GM12878 (cell line): ENCODE data around the gene PRKCE. TPM values are rescaled to one million over a fixed set of nuclear protein-coding genes. Genes with fewer than 3 reads are reported as not detected.

Source experiments
- ATAC-seq: fragments of 200-7000 bp; cut with Tn5 transposase; 3 replicates; pipeline ENCODE4 v1.9.1; 2020; ENCODE audit warnings: mild to moderate bottlenecking, moderate library complexity
- BruUV-seq: library from RNA; stranded (reverse); fragments of 400-500 nt; replicated peaks from 2 replicates; lab custom pipeline; 2021; lab: Mats Ljungman, UMichigan
- CTCF ChIA-PET: fragments of 300-600 bp; sonication (Branson Sonifier 250); formaldehyde crosslinking; extraction: SDS; loops from one replicate; lab custom pipeline; 2021; ENCODE audit warnings: inconsistent platforms; lab: Yijun Ruan, JAX
- POLR2A ChIA-PET: fragments of 350-600 bp; formaldehyde crosslinking; extraction: SDS; loops from one replicate; lab custom pipeline; 2021; ENCODE audit warnings: inconsistent platforms; lab: Charles Lee
- RAD21 ChIA-PET: fragments of 300-600 bp; sonication (Branson Sonifier 250); formaldehyde crosslinking; loops from one replicate; lab custom pipeline; 2023; ENCODE audit warnings: antibody characterized with exemption; ENCODE audit not compliant: unreplicated experiment; lab: Charles Lee
- SMC1A ChIA-PET: fragments of 300-600 bp; sonication (Branson Sonifier 250); formaldehyde crosslinking; loops from one replicate; lab custom pipeline; 2023; ENCODE audit not compliant: unreplicated experiment, uncharacterized antibody; lab: Charles Lee
- DNase-seq: peaks from one replicate; pipeline ENCODE4 v3.0.0-alpha.2; 2011; ENCODE audit warnings: low read depth, low spot score
- FAIRE-seq: peaks from 3 replicates; lab custom pipeline; 2011; peaks lifted over from hg19 to GRCh38; lab: Jason Lieb, UNC
- H2AFZ ChIP-seq: 2 replicates; pipeline ENCODE4 v1.6.0; 2011; ENCODE audit warnings: low read depth, low read length, control low read depth; ENCODE audit not compliant: control insufficient read depth
- H3K27ac ChIP-seq: 2 replicates; pipeline ENCODE4 v1.5.1; 2011; ENCODE audit warnings: control low read depth; ENCODE audit not compliant: control insufficient read depth, insufficient read depth
- H3K27me3 ChIP-seq, 2 experiments: replicated peaks in 1 of 2; 2 replicates each; pipeline versions ENCODE4 v1.6.0 to v1.6.1; 2011; ENCODE audit warnings: low read length in 1 of 2; ENCODE audit not compliant: control insufficient read depth in 2 of 2, insufficient read depth in 2 of 2
- H3K36me3 ChIP-seq, 2 experiments: 2 replicates each; pipeline ENCODE4 v1.5.1; 2011; ENCODE audit warnings: low read length in 1 of 2; ENCODE audit not compliant: control insufficient read depth in 2 of 2, insufficient read depth in 2 of 2
- H3K4me1 ChIP-seq: 2 replicates; pipeline ENCODE4 v1.6.1; 2011; ENCODE audit warnings: mild to moderate bottlenecking, low read length, moderate library complexity, mixed read lengths; ENCODE audit not compliant: control insufficient read depth, insufficient read depth
- H3K4me2 ChIP-seq: 2 replicates; pipeline ENCODE4 v1.6.0; 2011; ENCODE audit warnings: control low read depth; ENCODE audit not compliant: control insufficient read depth, insufficient read depth
- H3K4me3 ChIP-seq: fragments of 200-600 bp; sonication (generic); 2 replicates; pipeline ENCODE4 v1.5.1; 2016
- H3K79me2 ChIP-seq: 2 replicates; pipeline ENCODE4 v1.6.0; 2011; ENCODE audit warnings: low read length; ENCODE audit not compliant: control insufficient read depth, insufficient read depth
- H3K9ac ChIP-seq: 2 replicates; pipeline ENCODE4 v1.8.0; 2011; ENCODE audit warnings: low read length, control low read depth, mixed read lengths; ENCODE audit not compliant: control insufficient read depth, insufficient read depth
- H3K9me3 ChIP-seq: replicated peaks from 3 replicates; pipeline ENCODE4 v1.5.1; 2011; ENCODE audit warnings: mild to moderate bottlenecking, low read length; ENCODE audit not compliant: control insufficient read depth, insufficient read depth
- H4K20me1 ChIP-seq: 2 replicates; pipeline ENCODE4 v1.6.0; 2011; ENCODE audit not compliant: control insufficient read depth, insufficient read depth
- E4F1 ChIP-seq: fragments of 450-650 bp; IDR thresholded peaks from 2 replicates; pipeline ENCODE4 v1.6.1; 2018; ENCODE audit warnings: borderline replicate concordance, mild to moderate bottlenecking; ENCODE audit not compliant: partially characterized antibody
- EED ChIP-seq: sonication (generic); IDR thresholded peaks from 2 replicates; pipeline ENCODE4 v1.6.1; 2016; ENCODE audit warnings: antibody characterized with exemption, low read depth
- EP300 ChIP-seq, 2 experiments: fragments of 150-350 bp in 1 of 2; IDR thresholded peaks; 2 replicates each; pipeline ENCODE4 v1.6.1; 2011 to 2012; ENCODE audit warnings: low read depth in 2 of 2, low read length in 2 of 2, borderline replicate concordance in 1 of 2, improper control_type of control experiment in 1 of 2, inconsistent platforms in 1 of 2; ENCODE audit not compliant: control insufficient read depth in 1 of 2
- IRF5 ChIP-seq: fragments of 450-650 bp; IDR thresholded peaks from 2 replicates; pipeline ENCODE4 v1.6.1; 2017; ENCODE audit warnings: borderline replicate concordance
- KDM1A ChIP-seq: fragments of 200-600 bp; sonication (generic); IDR thresholded peaks from 2 replicates; pipeline ENCODE4 v1.6.1; 2016; ENCODE audit warnings: borderline replicate concordance
- MXI1 ChIP-seq: fragments of 150-350 bp; IDR thresholded peaks from 2 replicates; pipeline ENCODE4 v1.6.1; 2011; ENCODE audit warnings: low read depth, mild to moderate bottlenecking, inconsistent platforms, low read length, improper control_type of control experiment
- MYC ChIP-seq: IDR thresholded peaks from 2 replicates; pipeline ENCODE4 v1.6.1; 2011; ENCODE audit warnings: mild to moderate bottlenecking, low read length, moderate library complexity, inconsistent platforms; ENCODE audit not compliant: insufficient read depth, insufficient replicate concordance, insufficient read length, severe bottlenecking
- PKNOX1 ChIP-seq: fragments of 450-650 bp; IDR thresholded peaks from 2 replicates; pipeline ENCODE4 v1.6.1; 2016; ENCODE audit warnings: mild to moderate bottlenecking
- TARDBP ChIP-seq: IDR thresholded peaks from 2 replicates; pipeline ENCODE4 v1.6.1; 2016; ENCODE audit warnings: borderline replicate concordance
- WGBS: methylation state at CpG from one replicate; pipeline ENCODE4 v1.1.6; 2016; ENCODE audit warnings: low lambda C conversion rate; ENCODE audit not compliant: insufficient replicate concordance, insufficient coverage; ENCODE audit errors: missing lambda C conversion rate; 5-methylcytosine and 5-hydroxymethylcytosine counted together
- in situ Hi-C: fragments of 300-500 bp; cut with MboI; formaldehyde crosslinking; loops from 9 replicates; pipeline ENCODE4 v1.14.3; 2018; ENCODE audit warnings: mixed read lengths
- intact Hi-C: fragments of 100-400 bp; cut with micrococcal nuclease; formaldehyde crosslinking; loops from one replicate; pipeline ENCODE4 v1.14.2; 2022; ENCODE audit not compliant: unreplicated experiment
- polyA plus RNA-seq, 11 experiments: library from polyadenylated mRNA; depleted of rRNA in 4 of 11; unstranded in 6 of 11; stranded (reverse) in 5 of 11; fragments of >200 nt; fragmentation: Nextera tagmentation in 4 of 11; fragmentation: Illumina TruSeq in 1 of 11; extraction: Ambion mirVana in 4 of 11; extraction: Trizol in 1 of 11; gene quantifications; 1 replicate in 1 of 11; 2 replicates in 10 of 11; pipeline versions ENCODE4 v1.2.1 to v1.2.3, GENCODE V29; 2011 to 2016; ENCODE audit warnings: inconsistent platforms in 2 of 11, missing spikeins in 2 of 11, low read depth in 1 of 11
- total RNA-seq, 4 experiments: library from RNA; depleted of rRNA in 3 of 4; stranded (reverse); fragments of >200 nt in 3 of 4; fragmentation: Illumina TruSeq in 1 of 4; extraction: Trizol in 1 of 4; gene quantifications; 2 replicates each; pipeline versions ENCODE4 v1.2.1 to v1.2.3, GENCODE V29; 2013 to 2021
- TF ChIP-seq, protein P1 (sequence below): fragments of 450-650 bp; IDR thresholded peaks from 2 replicates; pipeline ENCODE4 v1.6.1; 2017; ENCODE audit warnings: mild to moderate bottlenecking, low read depth, inconsistent platforms; ENCODE audit not compliant: poor library complexity, severe bottlenecking
- TF ChIP-seq, protein P2 (sequence below): IDR thresholded peaks from 2 replicates; pipeline ENCODE4 v1.6.1; 2012; ENCODE audit warnings: low read depth, low read length, improper control_type of control experiment

Gene PRKCE
- total and polyA plus RNA-seq, 10 of the 15 experiments (the other 5 are each of a cell fraction or from before 2014, with no cell fraction given): 2.6 to 28.2 (median 11.3) TPM

GRCh38 chr2:46039543-46040303 lies 388.2 kb downstream of the PRKCE start:
- FAIRE-seq: no peak
- no peaks in the 10 kb centered on the region for H3K36me3 ChIP-seq
- intact Hi-C loops: no loop called here
- no peaks in the 10 kb centered on the region for H4K20me1 ChIP-seq
- ChIA-PET POLR2A (no interaction called here), CTCF (interaction anchor here (0.6 to 1.0 kb wide), 3 partner anchors 23 to 393 kb away, joined by 3 read pairs; no protein-coding TSS in a partner anchor), SMC1A (no interaction called here)
- DNase-seq: no peak
- H3K27me3 ChIP-seq: no peaks in the 10 kb centered on the region
- H3K4me2 ChIP-seq: no peak overlapping the region
- no peaks in the 10 kb centered on the region for H3K4me1 ChIP-seq
- no peaks in the 10 kb centered on the region for H3K9me3 ChIP-seq
- H3K9ac ChIP-seq: no peak overlapping the region
- WGBS: 45% methylated on average over 4 of the region's 4 CpGs
- no peak for TF ChIP-seq E4F1
- no peak for TF ChIP-seq EP300 (IDR thresholded peaks at IDR 0.05; ENCODE audit: borderline replicate concordance in 1 of 2, control insufficient read depth in 1 of 2, low read depth in 2 of 2, low read length in 2 of 2)
- TF ChIP-seq, protein P1, sequence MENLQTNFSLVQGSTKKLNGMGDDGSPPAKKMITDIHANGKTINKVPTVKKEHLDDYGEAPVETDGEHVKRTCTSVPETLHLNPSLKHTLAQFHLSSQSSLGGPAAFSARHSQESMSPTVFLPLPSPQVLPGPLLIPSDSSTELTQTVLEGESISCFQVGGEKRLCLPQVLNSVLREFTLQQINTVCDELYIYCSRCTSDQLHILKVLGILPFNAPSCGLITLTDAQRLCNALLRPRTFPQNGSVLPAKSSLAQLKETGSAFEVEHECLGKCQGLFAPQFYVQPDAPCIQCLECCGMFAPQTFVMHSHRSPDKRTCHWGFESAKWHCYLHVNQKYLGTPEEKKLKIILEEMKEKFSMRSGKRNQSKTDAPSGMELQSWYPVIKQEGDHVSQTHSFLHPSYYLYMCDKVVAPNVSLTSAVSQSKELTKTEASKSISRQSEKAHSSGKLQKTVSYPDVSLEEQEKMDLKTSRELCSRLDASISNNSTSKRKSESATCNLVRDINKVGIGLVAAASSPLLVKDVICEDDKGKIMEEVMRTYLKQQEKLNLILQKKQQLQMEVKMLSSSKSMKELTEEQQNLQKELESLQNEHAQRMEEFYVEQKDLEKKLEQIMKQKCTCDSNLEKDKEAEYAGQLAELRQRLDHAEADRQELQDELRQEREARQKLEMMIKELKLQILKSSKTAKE: no peak
- TF ChIP-seq, protein P2, sequence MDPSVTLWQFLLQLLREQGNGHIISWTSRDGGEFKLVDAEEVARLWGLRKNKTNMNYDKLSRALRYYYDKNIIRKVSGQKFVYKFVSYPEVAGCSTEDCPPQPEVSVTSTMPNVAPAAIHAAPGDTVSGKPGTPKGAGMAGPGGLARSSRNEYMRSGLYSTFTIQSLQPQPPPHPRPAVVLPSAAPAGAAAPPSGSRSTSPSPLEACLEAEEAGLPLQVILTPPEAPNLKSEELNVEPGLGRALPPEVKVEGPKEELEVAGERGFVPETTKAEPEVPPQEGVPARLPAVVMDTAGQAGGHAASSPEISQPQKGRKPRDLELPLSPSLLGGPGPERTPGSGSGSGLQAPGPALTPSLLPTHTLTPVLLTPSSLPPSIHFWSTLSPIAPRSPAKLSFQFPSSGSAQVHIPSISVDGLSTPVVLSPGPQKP: no peak
- TF ChIP-seq IRF5: no peak
- no peak for TF ChIP-seq MYC
- no peak for TF ChIP-seq PKNOX1
- TF ChIP-seq EED: no peak
- no peak for TF ChIP-seq MXI1
- no peak for TF ChIP-seq KDM1A
- no peak for TF ChIP-seq TARDBP
- TF ChIP-seq, all 136 proteins: peak for 0
- ATAC-seq: no peak
- RAD21 ChIA-PET: interaction anchor here (1.1 kb wide), 1 partner anchor 10 kb away, joined by 3 read pairs; no protein-coding TSS in a partner anchor
- Histone ChIP-seq H3K79me2 (no peaks in the 10 kb centered on the region), H3K27ac (no peak overlapping the region), H3K4me3 (no peak overlapping the region), H2AFZ (no peak overlapping the region)
- in situ Hi-C loops: no loop called here
- BruUV-seq: no TSS peak
